Spleen (tissue), 7 donors: ENCODE results near the gene ARFGAP1.

Source experiments
- POLR2A ChIP-seq, 3 donors: fragments of 450-650 bp; IDR thresholded peaks; one replicate each; pipeline ENCODE4 v1.5.1; 2017; ENCODE audit warnings: antibody characterized with exemption in 3 of 3, mild to moderate bottlenecking in 1 of 3
- TF ChIP-seq, protein P1 (sequence below), 11 experiments: fragments of 200-600 bp in 7 of 11; fragments of 450-650 bp in 4 of 11; sonication (generic) in 4 of 11; IDR thresholded peaks in 8 of 11; conservative IDR thresholded peaks in 3 of 11; 1 replicate in 7 of 11; 2 replicates in 4 of 11; pipeline versions ENCODE4 v1.4.0 to v1.8.0; 2016 to 2021; ENCODE audit warnings: antibody characterized with exemption in 11 of 11, inconsistent platforms in 4 of 11, mild to moderate bottlenecking in 1 of 11
- donor health status: DM: no; HTN: no; CAD: no; lungs with moderate emphysema.
- donor health status: DM: no; HTN: no; CAD: no.
- donor health status: DM: no; HTN: no; CAD: no.

DNA sequence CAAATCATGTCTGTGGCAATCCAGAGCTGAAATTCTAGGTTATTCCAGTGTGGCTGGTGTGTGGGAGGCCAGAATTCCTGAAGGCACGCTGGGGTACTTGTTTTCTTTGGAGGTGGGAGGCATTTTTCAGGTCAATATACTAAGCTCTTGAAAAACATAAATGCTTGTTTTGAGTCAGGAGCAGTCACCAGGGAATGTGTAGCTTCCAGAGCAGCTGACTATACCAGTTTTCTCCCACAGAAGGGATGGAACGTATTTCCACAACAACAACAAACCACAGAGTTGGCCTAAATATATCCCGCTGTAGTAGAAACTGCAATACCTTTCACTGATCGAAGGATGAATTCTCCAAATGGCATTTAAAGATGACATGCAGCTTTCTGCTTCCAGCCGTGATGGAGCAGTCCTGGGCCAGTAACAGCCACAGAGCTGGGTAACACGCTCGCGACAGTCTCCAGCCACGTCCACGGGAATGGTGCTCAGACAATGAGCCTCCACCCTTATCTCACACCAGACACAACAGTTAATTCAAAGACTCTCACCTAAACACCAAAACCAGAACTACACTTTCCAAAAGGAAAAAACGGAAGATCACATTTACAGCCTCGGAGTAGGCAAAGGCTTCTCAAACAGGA is 65.3 kb downstream of the ARFGAP1 start:
- TF ChIP-seq, protein P1, sequence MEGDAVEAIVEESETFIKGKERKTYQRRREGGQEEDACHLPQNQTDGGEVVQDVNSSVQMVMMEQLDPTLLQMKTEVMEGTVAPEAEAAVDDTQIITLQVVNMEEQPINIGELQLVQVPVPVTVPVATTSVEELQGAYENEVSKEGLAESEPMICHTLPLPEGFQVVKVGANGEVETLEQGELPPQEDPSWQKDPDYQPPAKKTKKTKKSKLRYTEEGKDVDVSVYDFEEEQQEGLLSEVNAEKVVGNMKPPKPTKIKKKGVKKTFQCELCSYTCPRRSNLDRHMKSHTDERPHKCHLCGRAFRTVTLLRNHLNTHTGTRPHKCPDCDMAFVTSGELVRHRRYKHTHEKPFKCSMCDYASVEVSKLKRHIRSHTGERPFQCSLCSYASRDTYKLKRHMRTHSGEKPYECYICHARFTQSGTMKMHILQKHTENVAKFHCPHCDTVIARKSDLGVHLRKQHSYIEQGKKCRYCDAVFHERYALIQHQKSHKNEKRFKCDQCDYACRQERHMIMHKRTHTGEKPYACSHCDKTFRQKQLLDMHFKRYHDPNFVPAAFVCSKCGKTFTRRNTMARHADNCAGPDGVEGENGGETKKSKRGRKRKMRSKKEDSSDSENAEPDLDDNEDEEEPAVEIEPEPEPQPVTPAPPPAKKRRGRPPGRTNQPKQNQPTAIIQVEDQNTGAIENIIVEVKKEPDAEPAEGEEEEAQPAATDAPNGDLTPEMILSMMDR (IDR thresholded peaks at IDR 0.05 in 8 of 11, conservative IDR thresholded peaks at IDR 0.05 in 3 of 11): no peak
- TF ChIP-seq POLR2A (IDR thresholded peaks at IDR 0.05): no peak
